ENCODE measurements around the gene PACSIN1.

The PACSIN1 gene

GRCh38 chr6:34528996-34529664 is 63.3 kb downstream of the PACSIN1 start:
- DNase-seq, result no peak

GRCh38 chr6:34529665-34530327 is 63.9 kb downstream of the PACSIN1 start:
- DNase-seq, result no peak

DNA sequence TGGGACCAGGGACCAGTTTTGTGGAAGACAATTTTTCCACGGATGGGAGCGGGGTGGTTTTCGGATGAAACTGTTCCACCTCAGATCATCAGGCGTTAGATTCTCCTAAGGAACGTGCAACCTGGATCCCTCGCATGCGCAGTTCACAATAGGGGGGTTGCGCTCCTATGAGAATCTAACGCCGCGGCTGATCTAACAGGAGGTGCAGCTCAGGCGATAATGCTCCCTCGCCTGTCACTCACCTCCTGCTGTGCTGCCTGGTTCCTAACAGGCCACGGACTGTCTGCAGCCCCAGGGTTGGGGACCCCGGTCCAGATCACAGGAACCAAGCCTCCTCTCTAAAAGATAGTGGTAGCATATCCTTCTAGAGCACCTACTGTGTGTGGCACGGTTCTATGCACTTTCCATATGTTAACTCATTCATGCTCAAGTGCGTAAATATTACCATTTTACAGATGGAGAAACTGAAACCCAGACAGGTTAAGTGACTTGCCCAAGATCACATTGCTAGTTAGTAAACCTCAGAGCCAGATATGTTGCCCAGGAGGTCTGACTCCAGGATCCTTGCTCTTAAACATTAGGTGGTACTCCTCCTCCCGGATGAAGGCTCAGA is 65.0 kb downstream of the PACSIN1 start:
- DNase-seq, result no peak

DNA sequence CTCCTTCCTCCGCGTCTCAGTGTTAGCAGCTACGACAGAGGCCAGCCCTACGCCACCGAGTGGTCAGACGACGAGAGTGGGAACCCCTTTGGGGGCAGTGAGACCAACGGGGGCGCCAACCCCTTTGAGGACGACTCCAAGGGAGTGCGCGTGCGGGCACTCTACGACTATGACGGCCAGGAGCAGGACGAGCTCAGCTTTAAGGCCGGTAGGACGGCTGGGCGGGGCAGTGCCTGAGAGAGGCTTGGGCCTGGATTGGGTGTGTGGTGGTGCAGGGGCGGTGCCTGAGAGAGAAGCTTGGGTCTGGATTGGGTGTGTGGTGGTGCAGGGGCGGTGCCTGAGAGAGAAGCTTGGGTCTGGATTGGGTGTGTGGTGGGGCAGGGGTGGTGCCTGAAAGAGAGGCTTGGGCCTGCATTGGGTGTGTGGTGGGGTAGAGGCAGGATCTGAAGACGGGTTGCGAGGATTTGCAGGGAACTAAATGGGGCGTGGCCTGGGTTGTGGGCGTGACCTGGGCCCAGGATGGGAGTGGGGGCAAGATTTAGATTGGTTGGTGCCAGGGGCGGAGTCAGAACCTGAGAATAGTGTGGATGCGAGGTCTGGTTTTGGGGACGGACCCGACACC is 65.8 kb downstream of the PACSIN1 start:
- no peak for DNase-seq

GRCh38 chr6:34532230-34532629 is 66.4 kb downstream of the PACSIN1 start:
- DNase-seq, result no peak

DNA sequence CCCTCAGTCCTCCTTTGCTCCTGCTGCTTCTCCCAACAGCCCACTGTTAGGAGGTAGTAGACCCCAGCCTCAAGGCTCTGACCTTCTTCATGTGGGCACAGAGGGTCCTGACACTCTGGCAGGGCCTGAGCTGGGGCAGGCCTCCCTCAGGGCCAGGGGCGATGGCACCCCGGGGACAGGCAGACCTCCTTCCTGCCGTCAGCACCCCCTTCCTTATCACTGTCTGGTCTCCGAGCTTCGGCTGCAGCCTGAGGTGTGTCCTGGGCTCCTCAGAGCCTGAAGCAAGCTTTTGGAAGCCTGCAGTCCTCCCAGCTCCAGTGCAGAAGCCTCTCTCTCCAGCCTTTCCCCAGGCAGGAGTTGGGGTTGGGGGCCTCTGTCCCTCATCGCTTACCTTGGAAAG is 68.3 kb downstream of the PACSIN1 start:
- DNase-seq, result no peak

- DNase-seq, result no peak
Measured at GRCh38 chr6:34534656-34535055, 68.8 kb downstream of the PACSIN1 start.

- DNase-seq, result no peak
Measured at GRCh38 chr6:34535199-34535598, 69.3 kb downstream of the PACSIN1 start.

- no peak for DNase-seq
Measured at GRCh38 chr6:34535646-34536045, 69.8 kb downstream of the PACSIN1 start.

- peak; percentile 6 for DNase-seq
Measured at GRCh38 chr6:34536251-34536958, 70.5 kb downstream of the PACSIN1 start.

- no peak for DNase-seq
Measured at GRCh38 chr6:34536959-34537848, 71.3 kb downstream of the PACSIN1 start.

- DNase-seq, result no peak
Measured at GRCh38 chr6:34537922-34538550, 72.2 kb downstream of the PACSIN1 start.

DNA sequence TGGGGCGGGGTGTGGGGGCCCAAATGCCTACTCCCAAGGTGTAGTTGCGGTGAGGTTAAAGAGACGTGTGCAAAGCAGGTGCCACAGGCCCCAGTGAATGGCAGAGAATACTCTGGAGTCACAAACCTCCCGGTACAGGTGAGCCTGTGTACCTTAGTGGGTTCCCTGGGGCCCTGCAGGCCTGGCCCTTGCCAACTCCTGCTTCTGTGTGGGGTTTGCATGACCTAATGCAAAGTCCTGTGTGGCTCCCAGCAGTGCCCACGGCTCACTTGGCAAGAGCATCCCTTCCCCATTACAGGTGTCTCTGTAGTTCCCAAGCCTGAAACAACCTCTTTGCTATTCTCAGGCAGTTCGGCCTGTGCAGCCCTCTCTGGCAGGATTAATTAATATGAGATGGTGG is 72.7 kb downstream of the PACSIN1 start:
- DNase-seq, result no peak

DNA sequence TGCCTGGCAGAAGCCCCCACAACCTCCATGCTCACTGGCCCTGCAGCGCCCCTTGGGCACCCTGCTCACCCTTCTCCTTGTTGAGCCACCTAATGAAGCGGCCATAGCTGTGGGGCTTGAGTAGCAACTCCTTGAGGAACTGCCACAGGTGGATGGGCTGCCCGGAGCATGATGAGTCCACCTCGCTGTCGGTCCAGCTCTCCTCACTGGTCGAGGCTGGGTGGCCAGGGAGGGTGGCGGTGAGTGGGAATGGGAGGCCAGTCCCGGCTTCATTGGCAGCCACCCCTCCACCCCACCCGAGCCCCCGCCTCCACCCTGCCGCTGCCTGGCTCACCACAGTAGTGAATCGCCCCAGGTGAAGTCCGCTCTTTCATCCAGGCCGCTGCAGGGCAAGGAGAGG is 73.3 kb downstream of the PACSIN1 start:
- no peak for DNase-seq

DNA sequence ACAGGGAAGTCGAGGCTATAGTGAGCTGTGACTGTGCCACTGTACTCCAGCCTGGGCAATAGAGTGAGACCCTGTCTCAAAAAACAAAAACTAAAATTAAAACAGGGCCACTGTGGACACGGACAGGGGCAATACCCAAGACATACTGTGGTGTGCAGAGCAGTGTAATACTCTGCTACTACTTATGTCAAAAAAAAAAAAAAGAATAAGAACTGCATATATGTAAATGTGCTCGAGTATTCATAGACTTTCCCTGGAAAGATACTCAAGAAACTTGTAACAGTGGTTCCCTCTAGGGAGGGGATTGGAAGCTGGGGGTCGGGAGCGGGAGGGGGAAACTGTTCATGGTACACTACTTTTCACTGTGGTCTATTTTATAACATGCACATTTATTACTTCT is 74.3 kb downstream of the PACSIN1 start:
- no peak for DNase-seq

DNA sequence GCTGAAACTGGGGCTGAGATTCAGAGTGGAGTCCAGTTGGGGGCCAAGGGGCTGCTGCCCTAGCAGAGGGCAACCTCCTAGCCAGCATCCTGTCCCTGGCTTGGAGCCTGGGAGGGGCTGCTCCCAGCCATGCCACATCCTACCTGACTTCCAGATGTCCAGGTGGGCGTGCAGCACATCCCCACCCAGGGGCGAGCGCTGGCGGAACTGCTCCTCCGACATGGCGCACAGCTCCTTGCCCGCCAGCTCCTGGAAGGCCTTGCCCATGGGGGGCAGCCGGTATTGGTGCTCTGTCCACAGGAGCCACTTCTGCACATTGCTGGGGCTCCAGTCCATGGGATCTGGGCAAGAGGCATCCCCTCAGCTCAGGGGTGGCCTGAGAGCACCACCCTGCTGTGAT is 75.0 kb downstream of the PACSIN1 start:
- DNase-seq, result no peak

DNA sequence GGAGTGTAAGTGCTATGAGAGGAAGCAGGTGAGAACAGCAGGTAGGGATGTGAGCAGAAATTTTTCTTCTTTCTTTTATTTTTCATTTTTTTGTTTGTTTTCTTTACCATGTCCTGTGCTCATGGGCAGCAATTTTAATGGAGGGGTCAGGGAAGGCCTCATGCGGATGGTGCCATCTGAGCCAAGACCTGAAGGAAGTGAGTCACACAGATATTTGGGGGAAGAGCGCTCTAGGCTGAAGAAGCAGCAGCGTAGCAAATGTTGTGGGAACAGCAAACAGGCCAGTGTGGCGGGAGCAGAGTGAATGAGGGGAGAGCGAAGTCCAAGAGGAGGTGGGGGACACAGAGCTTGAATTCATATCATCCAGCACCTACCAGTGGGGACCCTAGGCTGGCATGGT is 77.5 kb downstream of the PACSIN1 start:
- DNase-seq, result no peak

DNA sequence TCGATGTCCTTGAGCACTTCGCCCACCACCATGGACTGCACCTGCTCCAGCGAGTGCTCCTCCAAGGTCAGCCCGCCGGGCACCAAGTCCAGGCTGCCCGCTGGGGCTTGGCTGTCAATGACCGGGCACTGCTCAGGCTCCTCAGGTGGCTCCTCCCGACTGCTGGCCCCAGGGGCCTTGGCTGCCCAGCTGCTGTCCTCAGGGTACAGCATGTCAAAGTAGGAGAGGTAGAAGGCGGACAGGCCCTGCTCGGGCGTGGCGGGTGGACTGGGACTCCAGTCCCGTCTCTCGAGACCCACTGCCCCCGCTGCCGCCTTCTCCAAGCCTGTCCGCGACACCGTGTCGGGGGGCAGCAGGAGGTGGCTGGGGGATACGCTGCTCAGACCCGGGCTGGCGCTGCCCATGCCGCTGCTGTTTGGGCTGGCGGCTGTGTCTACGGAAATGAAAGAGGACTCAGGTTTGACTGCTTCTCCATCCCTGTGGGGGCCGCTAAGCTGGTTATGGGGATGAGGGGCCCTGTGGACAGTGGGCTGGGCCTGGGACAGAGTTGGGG is 78.3 kb downstream of the PACSIN1 start:
- DNase-seq, result no peak

DNA sequence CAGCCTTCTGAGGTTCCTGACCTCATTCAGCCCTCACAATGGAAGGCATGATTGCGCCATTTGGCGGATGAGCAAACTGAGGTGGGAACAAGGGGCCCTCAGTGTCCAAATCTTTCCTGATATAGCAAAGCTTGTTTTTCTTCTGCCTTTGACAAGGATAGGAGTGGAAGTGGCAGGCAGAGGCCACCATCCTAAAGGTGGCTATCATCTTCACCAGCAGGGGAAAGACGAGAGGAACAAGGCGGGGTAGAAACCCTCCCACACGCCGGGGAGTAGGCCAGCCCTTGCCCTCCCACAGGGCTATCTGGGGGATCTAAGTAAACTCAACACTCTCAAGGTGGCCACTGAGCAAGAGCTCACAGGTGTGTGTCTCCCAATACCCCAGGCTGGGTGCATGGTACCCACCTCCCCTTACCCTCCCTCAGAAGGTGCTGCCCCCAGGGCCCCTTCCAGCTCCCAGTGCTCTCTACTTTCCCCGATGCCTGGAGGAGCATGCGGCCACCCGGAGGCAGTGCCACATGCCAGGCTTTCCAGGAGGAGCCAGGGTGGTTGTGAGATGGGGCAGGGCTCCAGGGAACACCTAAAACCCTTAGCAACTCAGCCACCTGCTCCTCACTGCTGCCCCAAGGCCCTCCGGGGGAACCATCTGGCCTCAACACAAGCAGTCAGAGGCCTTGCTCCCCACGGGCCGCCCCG is 79.0 kb downstream of the PACSIN1 start:
- DNase-seq, result peak; percentile 56

DNA sequence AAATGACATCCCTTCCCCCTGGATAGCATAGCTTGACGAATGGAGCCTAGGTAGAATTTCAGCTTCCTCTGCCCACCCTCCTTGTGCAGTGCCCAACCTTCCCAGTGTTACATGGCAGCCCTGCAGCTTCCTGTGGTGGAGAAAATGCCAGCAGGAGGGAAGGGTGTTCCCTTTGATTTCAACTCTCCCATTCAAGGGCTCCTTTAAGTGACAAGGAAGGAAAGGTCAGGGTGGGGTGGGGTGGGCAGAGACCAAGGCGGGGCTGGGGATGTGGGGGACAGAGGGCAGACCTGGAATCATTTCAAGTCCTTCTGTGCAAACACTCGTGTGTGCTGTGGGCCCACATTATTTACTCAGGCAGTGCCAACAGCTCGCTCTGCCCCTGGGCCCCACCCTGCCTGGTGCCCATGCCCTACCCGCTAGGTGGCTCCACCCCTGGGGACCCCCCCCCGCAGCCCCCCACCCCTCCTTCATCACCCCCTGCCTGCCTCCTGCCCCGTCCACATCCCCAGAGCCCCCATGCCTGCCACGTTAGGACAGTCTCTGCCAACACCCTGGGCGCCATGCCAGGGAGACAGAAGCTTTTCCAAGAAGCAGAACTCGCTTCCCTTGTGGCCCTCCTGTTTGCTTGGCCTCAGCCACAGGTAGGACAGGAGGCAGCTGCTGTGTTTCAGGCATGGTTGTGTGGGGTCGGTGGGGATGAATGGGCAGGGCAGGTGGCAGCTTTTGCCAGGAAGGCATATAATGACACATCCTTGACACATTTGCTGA is 80.9 kb downstream of the PACSIN1 start:
- peak; percentile 12 for DNase-seq
